HL-60 (cell line): ENCODE measurements around the gene ANO10.

Experiments used
- DNase-seq, 2 experiments: peaks; one replicate each; pipeline ENCODE4 v3.0.0-alpha.2; 2010 to 2020; ENCODE audit warnings: low read depth in 1 of 2, low spot score in 1 of 2
- H3K27ac ChIP-seq: fragments of 250-450 bp; sonication (Bioruptor Pico); replicated peaks from 2 replicates; pipeline ENCODE4 v1.5.1; 2020; ENCODE audit warnings: mild to moderate bottlenecking, moderate library complexity
- H3K27me3 ChIP-seq: fragments of 250-450 bp; sonication (Bioruptor Pico); 2 replicates; pipeline ENCODE4 v1.5.1; 2021; ENCODE audit warnings: mild to moderate bottlenecking, moderate library complexity; ENCODE audit not compliant: insufficient read depth, poor library complexity, severe bottlenecking
- H3K4me3 ChIP-seq: replicated peaks from 2 replicates; pipeline ENCODE4 v1.5.1; 2011; ENCODE audit warnings: mild to moderate bottlenecking, control low read depth, low read length; ENCODE audit not compliant: insufficient read depth
- CTCF ChIP-seq: IDR thresholded peaks from one replicate; pipeline ENCODE4 v1.5.1; 2011; ENCODE audit warnings: low read length, control low read depth, inconsistent platforms; ENCODE audit not compliant: insufficient read depth
- GABPA ChIP-seq: IDR thresholded peaks from 2 replicates; pipeline ENCODE4 v1.6.1; 2012; ENCODE audit warnings: low read depth
- POLR2AphosphoS5 ChIP-seq: IDR thresholded peaks from 2 replicates; pipeline ENCODE4 v1.6.1; 2012; ENCODE audit warnings: low read depth
- SPI1 ChIP-seq: IDR thresholded peaks from 2 replicates; pipeline ENCODE4 v1.6.1; 2012; ENCODE audit warnings: low read depth, mild to moderate bottlenecking, borderline replicate concordance
- TF ChIP-seq, protein P1 (sequence below): IDR thresholded peaks from 2 replicates; pipeline ENCODE4 v1.6.1; 2012; ENCODE audit warnings: low read depth; ENCODE audit not compliant: insufficient replicate concordance

The ANO10 gene

DNA sequence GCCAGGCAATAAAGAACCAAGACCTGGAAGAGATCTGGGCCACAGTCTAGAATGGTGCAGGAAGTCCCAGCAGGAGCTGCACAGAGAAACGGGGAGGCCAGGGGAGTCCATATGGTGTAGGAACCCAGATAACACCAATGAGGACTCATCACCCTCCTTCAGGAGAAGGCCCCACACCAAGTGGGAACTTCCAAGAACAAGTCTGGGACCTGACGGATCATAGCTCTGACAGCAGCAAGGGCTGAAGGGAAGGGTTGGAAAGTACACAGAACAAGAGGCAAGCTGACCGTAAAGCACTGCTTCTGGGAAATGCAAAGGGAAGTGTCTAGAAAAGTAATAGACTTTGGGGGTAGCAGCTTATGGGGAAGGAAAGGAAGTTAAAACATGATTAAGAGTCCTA, 34.5 kb downstream of the ANO10 start:
- no peak overlapping the region for H3K4me3 ChIP-seq
- no peak overlapping the region for H3K27ac ChIP-seq
- no peak for TF ChIP-seq SPI1
- TF ChIP-seq, protein P1, sequence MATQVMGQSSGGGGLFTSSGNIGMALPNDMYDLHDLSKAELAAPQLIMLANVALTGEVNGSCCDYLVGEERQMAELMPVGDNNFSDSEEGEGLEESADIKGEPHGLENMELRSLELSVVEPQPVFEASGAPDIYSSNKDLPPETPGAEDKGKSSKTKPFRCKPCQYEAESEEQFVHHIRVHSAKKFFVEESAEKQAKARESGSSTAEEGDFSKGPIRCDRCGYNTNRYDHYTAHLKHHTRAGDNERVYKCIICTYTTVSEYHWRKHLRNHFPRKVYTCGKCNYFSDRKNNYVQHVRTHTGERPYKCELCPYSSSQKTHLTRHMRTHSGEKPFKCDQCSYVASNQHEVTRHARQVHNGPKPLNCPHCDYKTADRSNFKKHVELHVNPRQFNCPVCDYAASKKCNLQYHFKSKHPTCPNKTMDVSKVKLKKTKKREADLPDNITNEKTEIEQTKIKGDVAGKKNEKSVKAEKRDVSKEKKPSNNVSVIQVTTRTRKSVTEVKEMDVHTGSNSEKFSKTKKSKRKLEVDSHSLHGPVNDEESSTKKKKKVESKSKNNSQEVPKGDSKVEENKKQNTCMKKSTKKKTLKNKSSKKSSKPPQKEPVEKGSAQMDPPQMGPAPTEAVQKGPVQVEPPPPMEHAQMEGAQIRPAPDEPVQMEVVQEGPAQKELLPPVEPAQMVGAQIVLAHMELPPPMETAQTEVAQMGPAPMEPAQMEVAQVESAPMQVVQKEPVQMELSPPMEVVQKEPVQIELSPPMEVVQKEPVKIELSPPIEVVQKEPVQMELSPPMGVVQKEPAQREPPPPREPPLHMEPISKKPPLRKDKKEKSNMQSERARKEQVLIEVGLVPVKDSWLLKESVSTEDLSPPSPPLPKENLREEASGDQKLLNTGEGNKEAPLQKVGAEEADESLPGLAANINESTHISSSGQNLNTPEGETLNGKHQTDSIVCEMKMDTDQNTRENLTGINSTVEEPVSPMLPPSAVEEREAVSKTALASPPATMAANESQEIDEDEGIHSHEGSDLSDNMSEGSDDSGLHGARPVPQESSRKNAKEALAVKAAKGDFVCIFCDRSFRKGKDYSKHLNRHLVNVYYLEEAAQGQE, result no peak
- TF ChIP-seq CTCF, result no peak
- TF ChIP-seq POLR2AphosphoS5, result no peak
- no peaks in the 10 kb centered on the region for H3K27me3 ChIP-seq
- no peak for DNase-seq

- DNase-seq, result no peak
- no peaks in the 10 kb centered on the region for H3K27me3 ChIP-seq
- TF ChIP-seq CTCF (no peak), SPI1 (no peak), POLR2AphosphoS5 (no peak), GABPA (no peak)
- TF ChIP-seq, protein P1, result no peak
- no peak overlapping the region for H3K4me3 ChIP-seq
- H3K27ac ChIP-seq, result no peak overlapping the region
These were observed 37.6 kb downstream of the ANO10 start for GRCh38 chr3:43584043-43584826.

GRCh38 chr3:43583481-43583880, 38.3 kb downstream of the ANO10 start:
- H3K27ac ChIP-seq, result no peak overlapping the region
- TF ChIP-seq, protein P1, result no peak
- TF ChIP-seq SPI1, result no peak
- no peak for TF ChIP-seq POLR2AphosphoS5
- TF ChIP-seq CTCF, result no peak
- DNase-seq, result no peak
- H3K27me3 ChIP-seq, result no peaks in the 10 kb centered on the region
- no peak overlapping the region for H3K4me3 ChIP-seq
